ENCODE results near the gene ZFR2. TPM values are rescaled to one million over a fixed set of nuclear protein-coding genes. Genes with fewer than 3 reads are reported as not detected.
"Not testable (repeated sequence)": the region's sequence is repeated elsewhere in the genome, so short reads cannot be mapped to it uniquely, and the experiment has no call there.

The ZFR2 gene
- total RNA-seq, 1 experiment from 2014 or later = not detected

- DNase-seq (ENCODE audit: low read depth) = no peak
Observed at GRCh38 chr19:3816566-3817218, 52.1 kb downstream of the ZFR2 start.

- not testable (repeated sequence) for DNase-seq (ENCODE audit: low read depth)
Observed at GRCh38 chr19:3816148-3816547, 52.7 kb downstream of the ZFR2 start.

- no peak for DNase-seq (ENCODE audit: low read depth)
Observed at GRCh38 chr19:3814648-3815047, 54.2 kb downstream of the ZFR2 start.

- no peak for DNase-seq (ENCODE audit: low read depth)
Observed at GRCh38 chr19:3813473-3814392, 55.1 kb downstream of the ZFR2 start.

- DNase-seq (ENCODE audit: low read depth) = no peak
Observed at GRCh38 chr19:3810708-3811355, 58.0 kb downstream of the ZFR2 start.

- DNase-seq (ENCODE audit: low read depth) = no peak
Observed at GRCh38 chr19:3809881-3810707, 58.7 kb downstream of the ZFR2 start.

GRCh38 chr19:3808420-3809143, 60.3 kb downstream of the ZFR2 start:
- DNase-seq (ENCODE audit: low read depth) = no peak

- no peak for DNase-seq (ENCODE audit: low read depth)
Observed at GRCh38 chr19:3807574-3808354, 61.1 kb downstream of the ZFR2 start.

GRCh38 chr19:3807131-3807480, 61.7 kb downstream of the ZFR2 start:
- DNase-seq (ENCODE audit: low read depth) = no peak

GRCh38 chr19:3805859-3806258, 63.0 kb downstream of the ZFR2 start:
- no peak for DNase-seq (ENCODE audit: low read depth)

- DNase-seq (ENCODE audit: low read depth) = no peak
Observed at GRCh38 chr19:3804429-3804828, 64.4 kb downstream of the ZFR2 start.

GRCh38 chr19:3803986-3804385, 64.9 kb downstream of the ZFR2 start:
- no peak for DNase-seq (ENCODE audit: low read depth)

- no peak for DNase-seq (ENCODE audit: low read depth)
Observed at GRCh38 chr19:3803114-3803888, 65.5 kb downstream of the ZFR2 start.

GRCh38 chr19:3801412-3802096, 67.3 kb downstream of the ZFR2 start:
- no peak for DNase-seq (ENCODE audit: low read depth)

- DNase-seq (ENCODE audit: low read depth) = no peak
Observed at GRCh38 chr19:3800996-3801395, 67.8 kb downstream of the ZFR2 start.

GRCh38 chr19:3798137-3798536, 70.7 kb downstream of the ZFR2 start:
- no peak for DNase-seq (ENCODE audit: low read depth)

GRCh38 chr19:3796358-3796757, 72.5 kb downstream of the ZFR2 start:
- DNase-seq (ENCODE audit: low read depth) = no peak

GRCh38 chr19:3793799-3794198, 75.0 kb downstream of the ZFR2 start:
- DNase-seq (ENCODE audit: low read depth) = no peak

- no peak for DNase-seq (ENCODE audit: low read depth)
Observed at GRCh38 chr19:3792114-3792513, 76.7 kb downstream of the ZFR2 start.
